ENCODE data around the gene PRXL2C.
A peak's percentile ranks its signal among the peaks of the same experiment; 100 is the strongest.

Gene PRXL2C

GRCh38 chr9:96619491-96620180, 35.5 kb downstream of the PRXL2C start, which contains the start of gene CDC14B:
Gene CDC14B (minus strand): TSS chr9:96619843. CDS start chr9:96619378, 465 bp downstream.
- Histone ChIP-seq H3K27me3 (ENCODE audit: low read depth, low read length) (no peaks in the 10 kb centered on the region), H3K79me2 (ENCODE audit: low read length) (no peaks in the 10 kb centered on the region), H3K9ac (ENCODE audit: low read length) (no peak within 1 kb of the TSS), H3K4me3 (ENCODE audit: low read length) (peak within 1 kb of the TSS; percentile 71), H3K36me3 (replicated peaks; ENCODE audit: low read depth, low read length) (no peaks in the 10 kb centered on the region), H3K4me1 (ENCODE audit: low read length) (no peaks in the 10 kb centered on the region), H3K27ac (ENCODE audit: low read length) (no peak within 1 kb of the TSS), H2AFZ (ENCODE audit: low read depth, low read length) (peak within 1 kb of the TSS; percentile 24; the same call in 1 of the 2 replicates), H3K4me2 (ENCODE audit: low read length) (peak within 1 kb of the TSS; percentile 3), H4K20me1 (ENCODE audit: insufficient read depth, low read length) (no peaks in the 10 kb centered on the region), H3K9me3 (ENCODE audit: insufficient read depth, low read length) (no peaks in the 10 kb centered on the region)
- TF ChIP-seq CTCF (IDR thresholded peaks at IDR 0.05; ENCODE audit: low read depth, low read length) (no peak), EZH2phosphoT487 (IDR thresholded peaks at IDR 0.05; ENCODE audit: low read depth) (no peak)

GRCh38 chr9:96619124-96619465, 36.0 kb downstream of the PRXL2C start:
- Histone ChIP-seq H3K9ac (ENCODE audit: low read length) (no peak overlapping the region), H3K4me2 (ENCODE audit: low read length) (no peak overlapping the region), H2AFZ (ENCODE audit: low read depth, low read length) (no peak overlapping the region), H3K27ac (ENCODE audit: low read length) (no peak overlapping the region), H3K4me3 (ENCODE audit: low read length) (no peak overlapping the region; the same call in 1 of the 2 replicates), H3K27me3 (ENCODE audit: low read depth, low read length) (no peaks in the 10 kb centered on the region), H3K79me2 (ENCODE audit: low read length) (no peaks in the 10 kb centered on the region), H3K4me1 (ENCODE audit: low read length) (no peaks in the 10 kb centered on the region), H3K36me3 (replicated peaks; ENCODE audit: low read depth, low read length) (no peaks in the 10 kb centered on the region), H3K9me3 (ENCODE audit: insufficient read depth, low read length) (no peaks in the 10 kb centered on the region), H4K20me1 (ENCODE audit: insufficient read depth, low read length) (no peaks in the 10 kb centered on the region)
- TF ChIP-seq CTCF (IDR thresholded peaks at IDR 0.05; ENCODE audit: low read depth, low read length) (no peak), EZH2phosphoT487 (IDR thresholded peaks at IDR 0.05; ENCODE audit: low read depth) (no peak)

- Histone ChIP-seq H3K4me1 (ENCODE audit: low read length) (no peaks in the 10 kb centered on the region), H3K27ac (ENCODE audit: low read length) (no peak overlapping the region), H3K4me2 (ENCODE audit: low read length) (no peak overlapping the region), H3K9me3 (ENCODE audit: insufficient read depth, low read length) (no peaks in the 10 kb centered on the region), H3K9ac (ENCODE audit: low read length) (no peak overlapping the region), H3K36me3 (replicated peaks; ENCODE audit: low read depth, low read length) (no peaks in the 10 kb centered on the region), H4K20me1 (ENCODE audit: insufficient read depth, low read length) (no peaks in the 10 kb centered on the region), H3K4me3 (ENCODE audit: low read length) (no peak overlapping the region), H3K27me3 (ENCODE audit: low read depth, low read length) (peaks cover 4% of the 10 kb centered on the region; the same call in 1 of the 2 replicates), H3K79me2 (ENCODE audit: low read length) (no peaks in the 10 kb centered on the region), H2AFZ (ENCODE audit: low read depth, low read length) (no peak overlapping the region)
- TF ChIP-seq CTCF (IDR thresholded peaks at IDR 0.05; ENCODE audit: low read depth, low read length) = no peak
- TF ChIP-seq EZH2phosphoT487 (IDR thresholded peaks at IDR 0.05; ENCODE audit: low read depth) = no peak
These were observed 36.7 kb downstream of the PRXL2C start for GRCh38 chr9:96618209-96619123.
